Raji (cell line): Measurements from ENCODE around the gene RPS18.

Experiments used
- POLR2A ChIP-seq: IDR thresholded peaks from 2 replicates; pipeline ENCODE4 v1.6.1; 2011; ENCODE audit warnings: low read depth, low read length, control low read depth; ENCODE audit not compliant: insufficient read depth

Gene RPS18

DNA sequence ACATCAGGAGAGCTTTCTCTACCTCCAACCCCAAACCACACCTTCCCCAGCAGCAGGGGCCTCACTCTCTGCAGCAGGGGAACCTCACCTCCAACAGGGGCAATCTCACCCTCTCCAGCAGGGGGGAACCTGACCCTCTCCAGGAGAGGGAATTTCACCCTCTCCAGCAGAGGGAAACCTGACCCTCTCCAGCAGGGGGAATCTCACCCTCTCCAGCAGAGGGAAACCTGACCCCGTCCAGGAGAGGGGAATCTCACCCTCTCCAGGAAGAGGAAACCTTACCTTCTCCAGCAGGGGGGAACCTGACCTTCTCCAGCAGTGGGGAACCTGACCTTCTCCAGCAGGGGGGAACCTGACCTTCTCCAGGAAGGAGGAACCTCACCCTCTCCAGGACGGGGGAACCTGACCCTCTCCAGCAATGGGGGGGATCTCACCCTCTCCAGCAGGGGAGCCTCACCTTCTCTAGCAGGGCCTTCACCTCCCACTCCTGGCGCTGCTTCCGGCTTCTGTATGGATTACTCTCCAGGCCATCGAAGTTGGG lies 8.2 kb downstream of the RPS18 start:
- no peak for TF ChIP-seq POLR2A

DNA sequence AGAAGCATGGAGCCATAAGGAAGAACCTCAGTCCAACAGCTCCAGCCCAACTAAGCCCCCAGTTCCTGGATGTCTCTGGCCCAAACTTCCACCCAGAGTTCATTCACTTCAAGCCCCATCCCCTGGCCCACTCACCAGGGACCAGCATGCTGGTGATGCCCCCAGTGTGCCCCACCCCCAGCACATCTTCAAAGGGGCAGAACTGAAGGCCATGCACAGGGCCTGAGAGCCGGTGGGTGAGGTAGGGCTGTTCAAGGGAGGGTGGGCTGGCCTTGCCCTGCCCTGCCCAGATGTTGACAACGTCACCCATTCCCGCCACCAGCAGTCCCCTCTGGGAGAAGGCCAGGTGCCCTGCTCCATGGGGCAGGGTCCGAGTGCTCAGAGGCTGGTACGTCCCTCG lies 8.7 kb downstream of the RPS18 start:
- TF ChIP-seq POLR2A, result no peak

DNA sequence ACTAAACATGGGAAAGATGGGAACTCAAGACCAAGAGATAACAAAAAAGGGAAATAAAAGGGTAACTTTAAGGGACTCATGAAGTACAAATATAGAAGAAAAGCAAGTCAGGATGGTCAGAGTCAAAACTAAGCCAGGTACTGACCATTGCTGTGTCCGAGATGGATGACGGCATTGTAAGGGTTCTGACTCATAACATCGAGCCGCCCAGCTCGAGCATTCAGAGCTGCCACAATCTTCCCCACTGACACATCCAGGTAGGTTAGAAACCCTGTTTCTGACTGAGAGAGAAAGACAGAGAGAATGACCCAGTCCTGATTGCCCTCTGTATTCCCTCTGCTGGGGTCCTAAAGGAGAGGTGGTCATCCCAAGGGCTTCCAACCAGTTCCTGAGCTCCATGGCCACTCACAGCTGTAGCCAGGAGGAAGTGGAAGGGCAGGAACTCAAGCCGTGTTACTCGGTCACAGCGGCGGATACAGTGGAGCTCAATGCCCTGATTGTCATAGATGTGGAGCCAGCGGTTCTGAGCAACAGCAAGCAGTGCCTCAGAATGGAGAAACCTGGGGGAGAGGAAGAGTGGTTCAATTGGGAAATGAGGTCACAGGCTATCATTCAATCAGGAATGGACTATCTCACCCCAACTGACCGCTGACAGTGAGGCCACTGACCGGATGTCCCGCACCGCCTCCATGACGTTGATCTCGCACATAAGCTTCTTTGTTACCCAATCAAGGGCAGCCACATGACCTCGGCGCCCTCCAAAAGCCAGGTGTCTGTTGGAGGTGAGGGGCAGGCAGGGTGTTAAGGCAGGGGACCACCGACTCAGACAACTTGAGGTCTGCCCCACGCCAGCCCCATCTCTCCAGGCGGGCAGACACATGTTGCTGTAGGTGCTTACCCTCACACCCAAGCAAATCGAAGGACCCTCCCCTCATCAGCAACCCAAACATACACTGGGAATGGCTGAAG lies 15.4 kb downstream of the RPS18 start:
- TF ChIP-seq POLR2A, result no peak

DNA sequence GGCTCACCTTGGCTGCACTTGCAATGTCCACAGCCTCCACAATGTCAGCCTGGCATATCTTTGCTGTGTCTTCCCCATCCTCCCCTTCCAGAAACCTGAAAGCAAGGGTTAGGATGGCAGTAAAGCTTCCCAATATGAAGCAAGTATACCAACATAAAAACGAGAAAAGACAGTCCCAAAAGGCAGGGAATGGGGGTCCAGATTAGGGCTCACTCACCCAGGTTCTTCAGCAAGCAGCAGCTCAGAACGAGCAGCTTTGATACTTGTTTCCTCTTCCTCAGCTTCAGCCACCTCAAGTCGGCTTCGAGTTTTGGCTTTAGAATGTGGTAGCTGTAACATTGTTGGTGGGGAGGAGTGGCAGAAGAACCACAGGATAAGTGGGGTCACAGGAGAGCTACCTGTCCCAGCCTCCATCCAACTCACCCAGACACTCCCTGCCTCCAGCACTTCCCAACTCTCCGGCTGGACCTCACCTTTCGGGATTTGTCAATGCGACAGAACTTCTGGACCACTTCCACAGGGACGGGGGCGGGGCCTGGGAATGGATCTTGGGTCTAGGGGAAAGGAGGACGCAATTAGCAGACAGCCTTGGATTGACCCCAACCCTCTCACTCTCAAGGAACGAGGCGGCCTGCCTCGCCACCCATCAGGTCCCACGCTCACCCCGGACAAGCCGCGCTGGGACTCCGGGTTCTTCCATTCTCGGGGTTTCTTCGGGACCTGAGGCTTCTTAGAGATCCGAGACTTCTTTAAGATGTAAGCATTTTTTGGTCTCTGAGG lies 16.5 kb downstream of the RPS18 start:
- TF ChIP-seq POLR2A, result no peak

DNA sequence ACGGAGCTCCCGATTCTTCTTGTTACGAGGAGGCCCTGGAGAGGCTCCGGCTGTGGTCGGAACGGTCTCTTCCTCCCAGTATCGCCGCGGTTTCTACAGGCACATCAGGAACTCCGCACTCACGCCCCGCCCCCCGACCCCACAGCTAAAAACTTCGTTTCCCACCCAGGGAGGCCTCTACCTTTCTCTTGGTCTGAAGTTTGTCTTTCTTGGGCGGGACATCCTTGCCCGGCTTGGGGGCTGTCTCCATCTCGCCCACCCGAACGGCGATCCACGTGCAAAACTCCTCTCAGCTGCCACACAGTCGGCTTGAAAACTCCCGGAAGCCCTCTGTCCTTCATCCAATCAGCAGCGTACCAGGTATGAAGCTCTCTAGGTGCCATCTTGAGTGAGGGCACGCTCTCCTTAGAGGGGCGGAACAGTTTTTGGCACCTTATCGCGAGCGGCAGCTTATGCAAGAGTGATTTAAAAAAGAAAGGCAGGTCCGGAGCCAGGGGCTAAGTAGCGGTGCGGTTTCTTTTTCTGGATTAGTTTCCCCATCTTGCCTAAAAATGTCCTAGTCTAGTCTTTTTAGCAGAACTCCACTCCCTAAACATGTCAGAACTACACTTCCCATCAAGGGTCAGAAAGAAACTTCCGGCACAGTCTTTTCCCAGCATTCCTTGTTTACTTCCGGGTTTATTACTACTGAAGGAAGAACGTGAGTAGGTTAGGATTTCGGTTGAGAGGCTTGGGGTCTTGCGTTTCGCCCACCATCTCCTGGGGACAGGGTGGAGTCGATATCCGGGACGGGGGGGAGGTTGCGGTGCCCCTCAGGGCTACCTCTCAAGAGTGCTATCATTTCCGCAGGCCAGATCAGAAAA lies 17.3 kb downstream of the RPS18 start, which contains the start of the genes PFDN6 and WDR46:
Gene PFDN6, plus strand, starts transcription at position 681 of the 863 bp plus-strand sequence. CDS start 256 bp downstream, outside the sequence.
Gene WDR46, minus strand, starts transcription at position 319 of the 863 bp plus-strand sequence. Its CDS starts 69 bp downstream, at position 250.
- TF ChIP-seq POLR2A, result peak; percentile 69

DNA sequence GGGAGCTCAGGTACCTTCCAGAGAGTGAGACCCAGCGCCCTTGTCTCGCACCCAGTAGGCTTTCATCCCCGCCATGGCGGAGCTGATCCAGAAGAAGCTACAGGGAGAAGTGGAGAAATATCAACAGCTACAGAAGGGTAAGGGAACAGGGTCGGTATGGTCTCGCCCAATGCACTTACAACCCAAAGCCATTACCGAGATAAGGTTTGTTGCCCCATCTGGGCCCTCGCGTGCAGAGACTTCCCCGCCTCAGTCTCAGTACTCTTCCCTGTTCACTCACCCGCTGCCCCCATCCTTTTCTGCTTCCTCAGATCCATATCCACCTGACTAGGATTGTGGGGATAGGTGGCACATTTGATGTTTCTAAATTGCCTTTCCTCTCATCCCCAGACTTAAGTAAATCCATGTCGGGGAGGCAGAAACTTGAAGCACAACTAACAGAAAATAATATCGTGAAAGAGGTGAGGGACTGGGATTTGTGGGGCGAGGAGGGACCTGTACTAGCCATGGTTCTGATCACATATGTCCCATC lies 18.0 kb downstream of the RPS18 start:
- no peak for TF ChIP-seq POLR2A

DNA sequence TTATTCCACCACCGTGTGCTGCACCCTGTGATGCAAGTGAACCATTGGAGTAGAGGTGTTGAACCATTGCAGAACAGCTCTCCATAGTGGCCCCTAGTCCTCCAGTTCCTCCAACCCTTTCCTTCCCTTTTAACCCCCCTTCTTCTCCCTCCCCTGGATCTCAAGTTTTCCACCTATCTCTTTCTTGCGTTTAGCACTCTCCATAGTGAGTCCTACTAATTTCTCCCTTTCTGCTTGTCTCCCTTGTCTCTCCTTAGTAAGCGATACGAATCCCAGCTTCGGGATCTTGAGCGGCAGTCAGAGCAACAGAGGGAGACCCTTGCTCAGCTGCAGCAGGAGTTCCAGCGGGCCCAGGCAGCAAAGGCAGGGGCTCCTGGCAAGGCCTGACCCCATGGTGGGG lies 18.6 kb downstream of the RPS18 start:
- 0 out of 2 replicates have a peak, but pooled peaks have one; percentile 4 for TF ChIP-seq POLR2A

DNA sequence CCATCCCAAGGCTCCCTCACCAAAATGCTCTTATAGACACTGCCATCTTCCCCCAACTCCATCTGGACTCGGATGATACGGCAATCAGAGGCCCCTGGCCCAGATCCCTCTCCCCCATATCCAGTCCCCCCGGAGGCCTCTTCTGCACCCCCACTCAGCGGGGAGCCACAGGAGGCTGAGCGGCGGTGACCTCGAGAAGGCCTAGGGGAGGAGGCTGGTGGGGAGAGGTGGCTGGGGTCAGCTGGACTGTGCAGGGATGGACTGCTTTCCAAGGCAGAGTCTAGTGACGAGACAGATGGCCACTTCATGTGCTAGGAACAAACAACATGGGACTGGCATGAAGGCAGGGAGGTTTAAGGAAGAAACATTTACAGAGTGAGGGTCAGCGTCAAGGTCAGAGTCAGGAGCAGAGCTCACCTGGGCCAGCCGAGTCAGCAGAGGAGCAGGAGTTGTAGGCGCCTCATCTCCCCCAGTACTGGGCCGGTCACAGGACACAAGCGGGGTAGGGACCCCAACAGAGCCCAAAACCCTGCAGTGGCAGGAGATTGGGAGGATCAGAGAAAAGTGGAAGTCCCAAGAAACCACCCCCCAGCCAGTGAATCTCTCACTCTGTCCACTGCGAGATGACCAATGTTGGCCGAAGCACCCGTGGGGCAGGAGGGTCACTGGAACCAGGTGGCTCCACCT lies 21.3 kb downstream of the RPS18 start:
- no peak for TF ChIP-seq POLR2A

DNA sequence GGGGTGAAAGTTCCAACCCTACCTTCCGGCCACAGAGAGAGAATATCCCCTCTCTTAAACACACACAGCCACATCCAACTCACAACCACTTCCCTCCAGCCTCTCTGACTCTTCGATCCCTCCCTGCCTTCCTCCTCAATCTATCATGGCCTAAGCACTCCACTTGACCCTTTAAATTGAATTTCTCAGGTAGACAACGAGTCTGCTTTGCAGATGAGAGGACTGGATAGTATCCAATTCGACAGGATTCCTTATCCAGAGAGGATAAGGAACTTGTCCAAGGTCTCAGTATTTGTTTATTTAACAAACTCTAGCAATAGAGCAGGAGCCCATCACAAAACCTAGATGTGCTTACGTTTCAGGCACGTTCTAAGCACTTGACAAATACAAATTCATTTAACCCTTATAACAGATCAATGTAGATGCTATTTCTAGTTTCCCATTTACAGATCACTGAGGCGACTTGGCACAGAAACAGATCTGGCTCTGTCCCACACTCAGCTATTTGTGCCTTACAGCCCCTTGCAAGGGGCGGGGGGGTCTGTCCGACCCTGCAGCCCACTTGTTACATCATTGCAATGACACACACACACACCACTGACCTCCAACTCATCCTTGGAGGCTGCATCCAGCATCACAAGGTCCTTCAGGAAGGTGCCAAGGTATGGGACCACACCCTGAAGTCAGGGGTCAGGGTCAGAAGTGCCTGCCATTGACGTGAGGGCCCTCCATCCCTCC lies 22.4 kb downstream of the RPS18 start:
- TF ChIP-seq POLR2A, result no peak

DNA sequence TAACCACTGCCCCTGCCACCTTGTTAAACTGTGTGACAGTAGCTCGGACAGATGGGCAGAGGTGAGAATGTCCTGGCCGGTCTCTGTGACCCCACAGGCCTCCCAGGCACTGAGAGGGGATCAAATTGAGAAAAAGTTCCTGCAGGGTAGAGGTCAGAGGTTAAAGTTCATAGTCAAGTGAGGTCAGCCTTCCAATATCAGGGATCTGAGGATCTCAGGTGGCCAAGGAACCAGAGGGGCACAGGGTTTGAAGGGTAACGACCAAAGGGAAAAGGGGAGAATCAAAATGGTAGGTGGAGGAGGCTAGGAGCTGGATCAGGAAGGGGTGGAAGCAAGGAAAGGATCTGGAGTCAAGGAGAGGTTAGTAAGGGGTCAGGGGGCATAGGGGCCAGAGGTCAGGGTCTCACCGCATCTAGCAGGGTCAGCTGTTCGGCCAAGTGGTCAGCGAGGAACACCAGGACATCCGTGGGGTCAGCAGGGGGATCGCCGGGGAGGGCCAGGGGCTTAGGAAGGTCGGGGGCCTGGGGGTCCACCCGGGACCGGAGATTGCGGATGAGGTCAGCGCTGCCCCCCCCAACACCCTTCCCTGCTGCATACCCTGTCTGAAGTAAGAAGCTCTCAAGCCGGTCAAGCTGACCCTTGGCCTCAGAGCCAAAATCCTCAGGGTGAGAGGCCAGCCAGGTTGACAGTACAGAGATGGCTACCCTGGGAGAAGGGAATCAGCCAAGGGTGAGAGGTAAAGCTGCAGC lies 23.9 kb downstream of the RPS18 start:
- TF ChIP-seq POLR2A, result no peak

DNA sequence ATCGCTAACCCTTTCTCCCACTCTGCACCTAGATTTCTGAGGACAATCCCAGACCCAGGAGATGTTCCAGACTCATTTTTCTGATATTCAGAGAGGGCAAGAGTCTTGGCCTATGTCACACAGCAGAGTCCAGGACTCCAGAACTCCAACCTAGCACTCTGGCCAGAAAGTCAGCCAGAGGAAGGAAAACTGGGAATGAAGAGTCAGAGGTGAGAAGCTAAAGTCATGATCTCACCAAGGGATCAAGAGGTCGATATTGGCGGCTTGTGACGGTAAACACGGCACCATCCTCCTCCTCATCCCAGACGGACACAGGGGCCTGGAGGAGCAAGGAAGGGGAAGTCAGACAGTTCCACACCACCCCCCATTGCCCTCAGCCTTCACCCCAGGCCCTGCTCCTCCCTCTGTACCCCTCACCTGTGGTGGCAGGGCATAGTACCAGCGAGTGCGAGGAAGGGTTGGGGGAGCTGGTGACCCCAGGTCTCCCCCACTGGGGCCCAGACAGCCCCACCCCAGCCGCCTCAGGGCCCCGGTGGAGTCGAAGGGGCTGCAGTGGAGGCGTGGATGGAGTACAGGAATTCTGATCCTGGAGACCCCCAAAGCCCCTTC lies 25.0 kb downstream of the RPS18 start:
- no peak for TF ChIP-seq POLR2A

DNA sequence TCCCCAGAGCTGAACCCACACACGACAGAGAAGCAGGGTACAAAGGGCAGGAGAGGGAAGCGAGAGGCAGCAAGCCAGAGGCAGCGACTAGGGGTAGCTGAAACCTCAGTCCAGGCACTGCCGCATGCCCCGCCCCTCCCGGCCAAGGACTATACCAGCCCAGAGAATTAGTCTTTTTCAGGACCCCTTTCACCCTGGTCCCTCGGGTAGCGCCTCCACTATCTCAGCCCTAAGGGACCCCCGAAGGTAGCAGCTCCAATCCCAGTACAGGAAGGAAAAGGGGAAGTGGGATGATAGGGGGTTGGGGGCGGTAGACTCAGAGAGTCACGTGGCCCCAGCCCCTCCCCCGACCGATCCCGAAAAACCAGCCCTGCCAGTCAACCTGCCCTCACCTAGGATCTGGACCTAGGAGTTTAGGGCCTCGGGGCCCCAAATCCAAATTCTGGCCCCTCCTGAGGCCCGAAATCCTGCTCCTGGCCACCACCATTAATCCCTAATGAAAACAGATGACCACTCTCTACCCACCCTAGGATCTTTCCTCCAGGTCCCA lies 25.6 kb downstream of the RPS18 start:
- no peak for TF ChIP-seq POLR2A
